Neural progenitor cell (in vitro differentiated cells): ENCODE data around the gene PTAFR. TPM values are rescaled to one million over a fixed set of nuclear protein-coding genes. Genes with fewer than 3 reads are reported as not detected.

Experiments used
- DNase-seq: peaks from one replicate; pipeline ENCODE4 v3.0.0-alpha.2; 2016; ENCODE audit warnings: low spot score
- H2AFZ ChIP-seq: fragments of 200-600 bp; sonication (generic); replicated peaks from 2 replicates; pipeline ENCODE4 v1.6.1; 2016; ENCODE audit warnings: antibody characterized with exemption
- H3F3A ChIP-seq: fragments of 200-600 bp; sonication (generic); 2 replicates; pipeline ENCODE4 v1.6.1; 2016; ENCODE audit warnings: antibody characterized with exemption, low read depth
- H3K27ac ChIP-seq: fragments of 200-600 bp; sonication (generic); 2 replicates; pipeline ENCODE4 v1.5.1; 2016; ENCODE audit warnings: mild to moderate bottlenecking
- H3K27me3 ChIP-seq: fragments of 200-600 bp; sonication (generic); 2 replicates; pipeline ENCODE4 v1.6.1; 2016; ENCODE audit warnings: mild to moderate bottlenecking, moderate library complexity
- H3K36me3 ChIP-seq: fragments of 200-600 bp; sonication (generic); 2 replicates; pipeline ENCODE4 v1.5.1; 2016
- H3K4me1 ChIP-seq: fragments of 200-600 bp; sonication (generic); 2 replicates; pipeline ENCODE4 v1.6.1; 2016; ENCODE audit warnings: mixed run types
- H3K4me2 ChIP-seq: fragments of 200-600 bp; sonication (generic); 2 replicates; pipeline ENCODE4 v1.6.1; 2016
- H3K4me3 ChIP-seq: fragments of 200-600 bp; sonication (generic); 2 replicates; pipeline ENCODE4 v1.5.1; 2016
- H3K79me2 ChIP-seq: fragments of 200-600 bp; sonication (generic); 2 replicates; pipeline ENCODE4 v1.6.1; 2016; ENCODE audit warnings: low read depth
- H3K9ac ChIP-seq: fragments of 200-600 bp; sonication (generic); 2 replicates; pipeline ENCODE4 v1.6.1; 2016
- H3K9me3 ChIP-seq: fragments of 200-600 bp; sonication (generic); 2 replicates; pipeline ENCODE4 v1.5.1; 2016; ENCODE audit warnings: low read depth
- H4K20me1 ChIP-seq: fragments of 200-600 bp; sonication (generic); 2 replicates; pipeline ENCODE4 v1.6.1; 2016; ENCODE audit warnings: low read depth
- H3K27ac Mint-ChIP-seq: 3 replicates; pipeline ENCODE4 v1.8.0; 2021; ENCODE audit warnings: mixed read lengths
- H3K27me3 Mint-ChIP-seq: 2 replicates; pipeline ENCODE4 v1.8.0; 2022; ENCODE audit warnings: low read depth, mild to moderate bottlenecking, inconsistent platforms, moderate library complexity, mixed read lengths; ENCODE audit not compliant: insufficient read depth
- H3K36me3 Mint-ChIP-seq: 3 replicates; pipeline ENCODE4 v1.8.0; 2021; ENCODE audit warnings: mixed read lengths
- H3K4me1 Mint-ChIP-seq: 3 replicates; pipeline ENCODE4 v1.8.0; 2021; ENCODE audit warnings: mixed read lengths
- H3K4me3 Mint-ChIP-seq: 3 replicates; pipeline ENCODE4 v1.8.0; 2021; ENCODE audit warnings: mild to moderate bottlenecking, moderate library complexity, mixed read lengths
- H3K9me3 Mint-ChIP-seq: 3 replicates; pipeline ENCODE4 v1.8.0; 2020; ENCODE audit warnings: mixed read lengths
- CTCF ChIP-seq: fragments of 200-600 bp; sonication (generic); IDR thresholded peaks from 2 replicates; pipeline ENCODE4 v1.5.1; 2017; ENCODE audit warnings: antibody characterized with exemption, mild to moderate bottlenecking
- EZH2 ChIP-seq: fragments of 200-600 bp; sonication (generic); IDR thresholded peaks from 2 replicates; pipeline ENCODE4 v1.6.1; 2017; ENCODE audit warnings: antibody characterized with exemption, mild to moderate bottlenecking, moderate library complexity
- EZH2phosphoT487 ChIP-seq: fragments of 200-600 bp; sonication (generic); IDR thresholded peaks from 2 replicates; pipeline ENCODE4 v1.6.1; 2017; ENCODE audit warnings: antibody characterized with exemption
- total RNA-seq: library from RNA; depleted of rRNA; stranded (reverse); fragments of >200 nt; gene quantifications from 2 replicates; pipeline ENCODE4 v1.2.3, GENCODE V29; 2015; ENCODE audit warnings: low replicate concordance

The PTAFR gene
- total RNA-seq, 1 donor from 2014 or later = not detected

DNA sequence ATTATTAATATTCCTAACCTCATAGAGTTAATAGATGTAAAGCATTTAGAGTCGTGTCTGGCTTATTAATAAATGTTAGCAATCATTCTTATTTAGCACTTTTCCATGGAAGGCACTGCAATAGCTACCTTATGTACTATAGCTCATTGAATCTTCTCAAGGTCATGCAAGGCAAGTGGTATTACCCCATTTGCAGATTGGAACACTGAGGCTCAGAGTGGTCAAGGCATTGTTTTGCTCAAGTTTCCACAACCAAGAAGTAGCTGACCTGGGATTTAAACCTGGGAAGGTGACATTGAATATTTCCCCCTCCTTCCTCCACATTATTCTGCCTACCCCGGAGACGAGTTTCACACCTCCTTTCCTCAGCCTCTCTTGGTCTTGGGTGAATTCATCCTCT lies 50.3 kb downstream of the PTAFR start:
- Histone ChIP-seq H3K4me2 (no peak overlapping the region), H3K9me3 (no peaks in the 10 kb centered on the region), H3F3A (no peaks in the 10 kb centered on the region), H3K9ac (no peak overlapping the region), H3K27me3 (no peaks in the 10 kb centered on the region), H3K4me1 (no peaks in the 10 kb centered on the region), H3K36me3 (no peaks in the 10 kb centered on the region), H3K27ac (no peak overlapping the region), H3K4me3 (no peak overlapping the region), H4K20me1 (no peaks in the 10 kb centered on the region), H3K79me2 (no peaks in the 10 kb centered on the region), H2AFZ (no peak overlapping the region)
- H3K9me3 Mint-ChIP-seq = peaks cover 2% of the 10 kb centered on the region
- H3K27ac Mint-ChIP-seq = no peak overlapping the region
- DNase-seq = no peak
- TF ChIP-seq EZH2 (no peak), EZH2phosphoT487 (no peak), CTCF (no peak)
- H3K4me3 Mint-ChIP-seq = no peak overlapping the region
- peaks cover 4% of the 10 kb centered on the region for H3K27me3 Mint-ChIP-seq
- H3K36me3 Mint-ChIP-seq = no peaks in the 10 kb centered on the region
- no peaks in the 10 kb centered on the region for H3K4me1 Mint-ChIP-seq

- H3K9me3 Mint-ChIP-seq = peaks cover 2% of the 10 kb centered on the region
- no peaks in the 10 kb centered on the region for H3K9me3 ChIP-seq
- no peak overlapping the region for H3K4me2 ChIP-seq
These were observed 53.0 kb downstream of the PTAFR start for GRCh38 chr1:28123461-28123961.

GRCh38 chr1:28122183-28122582 lies 54.3 kb downstream of the PTAFR start:
- H3K4me2 ChIP-seq = no peak overlapping the region
- H3K27me3 ChIP-seq = no peaks in the 10 kb centered on the region
- no peak overlapping the region for H3K4me3 Mint-ChIP-seq
- TF ChIP-seq EZH2phosphoT487 (no peak), CTCF (no peak), EZH2 (no peak)
- no peaks in the 10 kb centered on the region for H3K36me3 Mint-ChIP-seq
- H3F3A ChIP-seq = no peaks in the 10 kb centered on the region
- H2AFZ ChIP-seq = peak overlapping the region; percentile 2
- H3K9ac ChIP-seq = no peak overlapping the region
- no peaks in the 10 kb centered on the region for H3K4me1 Mint-ChIP-seq
- H3K27me3 Mint-ChIP-seq = peaks cover 6% of the 10 kb centered on the region
- no peak for DNase-seq
- H3K27ac Mint-ChIP-seq = no peak overlapping the region
- no peaks in the 10 kb centered on the region for H3K79me2 ChIP-seq
- H3K4me1 ChIP-seq = no peaks in the 10 kb centered on the region
- no peak overlapping the region for H3K27ac ChIP-seq
- no peak overlapping the region for H3K4me3 ChIP-seq
- H4K20me1 ChIP-seq = no peaks in the 10 kb centered on the region
- H3K9me3 ChIP-seq = no peaks in the 10 kb centered on the region
- peaks cover 2% of the 10 kb centered on the region for H3K9me3 Mint-ChIP-seq
- no peaks in the 10 kb centered on the region for H3K36me3 ChIP-seq

More at GRCh38 chr1:28123461-28123961, 53.0 kb downstream of the PTAFR start:
- no peak for DNase-seq
- Histone ChIP-seq H3K4me3 (no peak overlapping the region), H4K20me1 (no peaks in the 10 kb centered on the region), H3K4me1 (no peaks in the 10 kb centered on the region), H3K27ac (no peak overlapping the region), H2AFZ (peak overlapping the region; percentile 52), H3K36me3 (no peaks in the 10 kb centered on the region), H3K79me2 (no peaks in the 10 kb centered on the region), H3K9ac (no peak overlapping the region), H3K27me3 (no peaks in the 10 kb centered on the region), H3F3A (no peaks in the 10 kb centered on the region)
- no peaks in the 10 kb centered on the region for H3K4me1 Mint-ChIP-seq
- TF ChIP-seq EZH2 = no peak
- no peaks in the 10 kb centered on the region for H3K36me3 Mint-ChIP-seq
- H3K27me3 Mint-ChIP-seq = peaks cover 4% of the 10 kb centered on the region
- no peak overlapping the region for H3K4me3 Mint-ChIP-seq
- H3K27ac Mint-ChIP-seq = no peak overlapping the region

DNA sequence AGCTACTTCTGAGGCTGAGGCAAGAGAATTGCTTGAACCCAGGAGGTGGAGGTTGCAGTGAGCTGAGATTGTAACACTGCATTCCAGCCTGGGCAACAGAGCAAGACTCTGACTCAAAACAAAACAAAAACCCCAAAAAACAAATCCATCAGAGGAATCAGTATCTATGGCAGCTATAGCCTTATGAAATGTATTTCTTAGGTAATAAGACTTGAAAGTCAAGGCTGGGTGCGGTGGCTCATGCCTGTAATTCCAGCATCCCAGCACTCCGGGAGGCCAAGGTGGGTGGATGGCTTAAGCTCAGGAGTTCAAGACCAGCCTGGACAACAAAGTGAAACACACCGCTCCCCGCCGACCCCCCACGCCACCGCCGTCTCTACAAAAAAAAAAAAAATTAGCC lies 56.9 kb downstream of the PTAFR start:
- Histone ChIP-seq H3K4me1 (no peaks in the 10 kb centered on the region), H3K4me3 (no peak overlapping the region), H4K20me1 (no peaks in the 10 kb centered on the region), H3K79me2 (no peaks in the 10 kb centered on the region), H3K36me3 (no peaks in the 10 kb centered on the region), H3F3A (no peaks in the 10 kb centered on the region), H3K9ac (no peak overlapping the region), H3K4me2 (no peak overlapping the region), H3K27ac (no peak overlapping the region), H3K9me3 (no peaks in the 10 kb centered on the region), H3K27me3 (no peaks in the 10 kb centered on the region), H2AFZ (no peak overlapping the region)
- Mint-ChIP-seq H3K27me3 (peaks cover 2% of the 10 kb centered on the region), H3K27ac (no peak overlapping the region), H3K4me1 (no peaks in the 10 kb centered on the region), H3K4me3 (no peak overlapping the region), H3K36me3 (no peaks in the 10 kb centered on the region), H3K9me3 (peaks cover 2% of the 10 kb centered on the region)
- DNase-seq = no peak
- no peak for TF ChIP-seq EZH2phosphoT487
- no peak for TF ChIP-seq CTCF
- TF ChIP-seq EZH2 = no peak
